ENCODE results near the gene RNF111. TPM values are rescaled to one million over a fixed set of nuclear protein-coding genes. Genes with fewer than 3 reads are reported as not detected.

RNF111 gene
- total and polyA plus RNA-seq, 2 experiments from 2014 or later = 14.4 to 24.5 TPM

GRCh38 chr15:59052915-59053407, 65.5 kb downstream of the RNF111 start (continued):
- TF ChIP-seq, protein P1, sequence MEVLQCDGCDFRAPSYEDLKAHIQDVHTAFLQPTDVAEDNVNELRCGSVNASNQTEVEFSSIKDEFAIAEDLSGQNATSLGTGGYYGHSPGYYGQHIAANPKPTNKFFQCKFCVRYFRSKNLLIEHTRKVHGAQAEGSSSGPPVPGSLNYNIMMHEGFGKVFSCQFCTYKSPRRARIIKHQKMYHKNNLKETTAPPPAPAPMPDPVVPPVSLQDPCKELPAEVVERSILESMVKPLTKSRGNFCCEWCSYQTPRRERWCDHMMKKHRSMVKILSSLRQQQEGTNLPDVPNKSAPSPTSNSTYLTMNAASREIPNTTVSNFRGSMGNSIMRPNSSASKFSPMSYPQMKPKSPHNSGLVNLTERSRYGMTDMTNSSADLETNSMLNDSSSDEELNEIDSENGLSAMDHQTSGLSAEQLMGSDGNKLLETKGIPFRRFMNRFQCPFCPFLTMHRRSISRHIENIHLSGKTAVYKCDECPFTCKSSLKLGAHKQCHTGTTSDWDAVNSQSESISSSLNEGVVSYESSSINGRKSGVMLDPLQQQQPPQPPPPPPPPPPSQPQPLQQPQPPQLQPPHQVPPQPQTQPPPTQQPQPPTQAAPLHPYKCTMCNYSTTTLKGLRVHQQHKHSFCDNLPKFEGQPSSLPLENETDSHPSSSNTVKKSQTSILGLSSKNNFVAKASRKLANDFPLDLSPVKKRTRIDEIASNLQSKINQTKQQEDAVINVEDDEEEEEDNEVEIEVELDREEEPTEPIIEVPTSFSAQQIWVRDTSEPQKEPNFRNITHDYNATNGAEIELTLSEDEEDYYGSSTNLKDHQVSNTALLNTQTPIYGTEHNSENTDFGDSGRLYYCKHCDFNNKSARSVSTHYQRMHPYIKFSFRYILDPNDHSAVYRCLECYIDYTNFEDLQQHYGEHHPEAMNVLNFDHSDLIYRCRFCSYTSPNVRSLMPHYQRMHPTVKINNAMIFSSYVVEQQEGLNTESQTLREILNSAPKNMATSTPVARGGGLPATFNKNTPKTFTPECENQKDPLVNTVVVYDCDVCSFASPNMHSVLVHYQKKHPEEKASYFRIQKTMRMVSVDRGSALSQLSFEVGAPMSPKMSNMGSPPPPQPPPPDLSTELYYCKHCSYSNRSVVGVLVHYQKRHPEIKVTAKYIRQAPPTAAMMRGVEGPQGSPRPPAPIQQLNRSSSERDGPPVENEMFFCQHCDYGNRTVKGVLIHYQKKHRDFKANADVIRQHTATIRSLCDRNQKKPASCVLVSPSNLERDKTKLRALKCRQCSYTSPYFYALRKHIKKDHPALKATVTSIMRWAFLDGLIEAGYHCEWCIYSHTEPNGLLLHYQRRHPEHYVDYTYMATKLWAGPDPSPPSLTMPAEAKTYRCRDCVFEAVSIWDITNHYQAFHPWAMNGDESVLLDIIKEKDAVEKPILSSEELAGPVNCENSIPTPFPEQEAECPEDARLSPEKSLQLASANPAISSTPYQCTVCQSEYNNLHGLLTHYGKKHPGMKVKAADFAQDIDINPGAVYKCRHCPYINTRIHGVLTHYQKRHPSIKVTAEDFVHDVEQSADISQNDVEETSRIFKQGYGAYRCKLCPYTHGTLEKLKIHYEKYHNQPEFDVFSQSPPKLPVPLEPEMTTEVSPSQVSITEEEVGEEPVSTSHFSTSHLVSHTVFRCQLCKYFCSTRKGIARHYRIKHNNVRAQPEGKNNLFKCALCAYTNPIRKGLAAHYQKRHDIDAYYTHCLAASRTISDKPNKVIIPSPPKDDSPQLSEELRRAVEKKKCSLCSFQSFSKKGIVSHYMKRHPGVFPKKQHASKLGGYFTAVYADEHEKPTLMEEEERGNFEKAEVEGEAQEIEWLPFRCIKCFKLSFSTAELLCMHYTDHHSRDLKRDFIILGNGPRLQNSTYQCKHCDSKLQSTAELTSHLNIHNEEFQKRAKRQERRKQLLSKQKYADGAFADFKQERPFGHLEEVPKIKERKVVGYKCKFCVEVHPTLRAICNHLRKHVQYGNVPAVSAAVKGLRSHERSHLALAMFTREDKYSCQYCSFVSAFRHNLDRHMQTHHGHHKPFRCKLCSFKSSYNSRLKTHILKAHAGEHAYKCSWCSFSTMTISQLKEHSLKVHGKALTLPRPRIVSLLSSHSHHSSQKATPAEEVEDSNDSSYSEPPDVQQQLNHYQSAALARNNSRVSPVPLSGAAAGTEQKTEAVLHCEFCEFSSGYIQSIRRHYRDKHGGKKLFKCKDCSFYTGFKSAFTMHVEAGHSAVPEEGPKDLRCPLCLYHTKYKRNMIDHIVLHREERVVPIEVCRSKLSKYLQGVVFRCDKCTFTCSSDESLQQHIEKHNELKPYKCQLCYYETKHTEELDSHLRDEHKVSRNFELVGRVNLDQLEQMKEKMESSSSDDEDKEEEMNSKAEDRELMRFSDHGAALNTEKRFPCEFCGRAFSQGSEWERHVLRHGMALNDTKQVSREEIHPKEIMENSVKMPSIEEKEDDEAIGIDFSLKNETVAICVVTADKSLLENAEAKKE (CRISPR knock-in tag; IDR thresholded peaks at IDR 0.05) = no peak
- TF ChIP-seq POLR2AphosphoS5 (IDR thresholded peaks at IDR 0.05; ENCODE audit: low read depth) = no peak
- no peak for TF ChIP-seq CREB1 (CRISPR knock-in tag; IDR thresholded peaks at IDR 0.05; ENCODE audit: low read depth)
- TF ChIP-seq EZH2 (IDR thresholded peaks at IDR 0.05; ENCODE audit: low read depth, unreplicated experiment) = no peak

DNA sequence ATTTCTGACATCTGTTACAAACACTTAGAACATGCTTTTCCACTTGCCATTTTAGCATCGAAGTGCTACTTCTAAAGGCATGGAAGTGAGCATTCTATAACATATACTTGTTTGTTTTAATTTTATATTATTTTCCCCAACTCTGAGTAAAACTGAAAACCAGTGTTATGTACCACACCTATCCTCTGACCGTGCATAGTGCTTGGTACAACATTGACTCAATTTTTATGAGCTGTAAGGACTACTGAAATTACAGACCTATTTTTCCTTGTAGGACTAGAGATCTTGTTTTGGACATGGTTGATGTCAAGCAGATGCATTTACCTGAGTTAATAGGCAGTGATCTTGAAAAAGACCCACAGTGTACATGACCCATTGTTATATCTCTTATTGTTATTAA, 66.0 kb downstream of the RNF111 start:
- H3K27ac ChIP-seq (ENCODE audit: low read depth) = no peak overlapping the region
- no peaks in the 10 kb centered on the region for H3F3A ChIP-seq (replicated peaks; ENCODE audit: low read depth)
- H3K79me2 ChIP-seq (replicated peaks; ENCODE audit: insufficient read depth) = peaks cover 11% of the 10 kb centered on the region
- DNase-seq (ENCODE audit: low spot score) (no peak), ATAC-seq (no peak)
- H3K4me2 ChIP-seq = no peak overlapping the region
- Mint-ChIP-seq H3K27me3 (ENCODE audit: insufficient read depth, low read depth, poor library complexity) (no peaks in the 10 kb centered on the region), H3K9me3 (no peaks in the 10 kb centered on the region), H3K36me3 (ENCODE audit: low read depth) (peaks cover 13% of the 10 kb centered on the region), H3K4me3 (no peak overlapping the region), H3K4me1 (peaks cover 9% of the 10 kb centered on the region; the same call in 2 of the 3 replicates), H3K27ac (no peak overlapping the region)
- TF ChIP-seq CTCF (conservative IDR thresholded peaks at IDR 0.05; ENCODE audit: low read depth in 2 of 2) (no peak), STAT1 (IDR thresholded peaks at IDR 0.05; ENCODE audit: unreplicated experiment) (no peak), EZH2phosphoT487 (IDR thresholded peaks at IDR 0.05; ENCODE audit: unreplicated experiment) (no peak)
- TF ChIP-seq, protein P2, sequence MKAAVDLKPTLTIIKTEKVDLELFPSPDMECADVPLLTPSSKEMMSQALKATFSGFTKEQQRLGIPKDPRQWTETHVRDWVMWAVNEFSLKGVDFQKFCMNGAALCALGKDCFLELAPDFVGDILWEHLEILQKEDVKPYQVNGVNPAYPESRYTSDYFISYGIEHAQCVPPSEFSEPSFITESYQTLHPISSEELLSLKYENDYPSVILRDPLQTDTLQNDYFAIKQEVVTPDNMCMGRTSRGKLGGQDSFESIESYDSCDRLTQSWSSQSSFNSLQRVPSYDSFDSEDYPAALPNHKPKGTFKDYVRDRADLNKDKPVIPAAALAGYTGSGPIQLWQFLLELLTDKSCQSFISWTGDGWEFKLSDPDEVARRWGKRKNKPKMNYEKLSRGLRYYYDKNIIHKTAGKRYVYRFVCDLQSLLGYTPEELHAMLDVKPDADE (IDR thresholded peaks at IDR 0.05) = no peak
- H2AFZ ChIP-seq = no peak overlapping the region
- H3K4me1 ChIP-seq (ENCODE audit: insufficient read depth) = no peaks in the 10 kb centered on the region
- H3K27me3 ChIP-seq (ENCODE audit: insufficient read depth) = no peaks in the 10 kb centered on the region
- H3K36me3 ChIP-seq (ENCODE audit: insufficient read depth) = peaks cover 17% of the 10 kb centered on the region
- no peak overlapping the region for H3K4me3 ChIP-seq
- peaks cover 2% of the 10 kb centered on the region for H4K20me1 ChIP-seq (replicated peaks; ENCODE audit: insufficient read depth)
- no peaks in the 10 kb centered on the region for H3K9me2 ChIP-seq (ENCODE audit: insufficient read depth)

Data from GM23338 (cell line).